HepG2 (cell line): ENCODE data around the gene CSMD2. TPM values are rescaled to one million over a fixed set of nuclear protein-coding genes. Genes with fewer than 3 reads are reported as not detected.
A peak's percentile ranks its signal among the peaks of the same experiment; 100 is the strongest.

Experiments used
- ATAC-seq: fragments of 200-7000 bp; cut with Tn5 transposase; 3 replicates; pipeline ENCODE4 v1.9.1; 2020; ENCODE audit warnings: mild to moderate bottlenecking, moderate library complexity
- BruUV-seq: library from RNA; stranded (reverse); fragments of 400-500 nt; replicated peaks from 2 replicates; lab custom pipeline; 2021; lab: Mats Ljungman, UMichigan
- CTCF ChIA-PET: fragments of 300-600 bp; formaldehyde crosslinking; extraction: SDS; loops from one replicate; lab custom pipeline; 2021; ENCODE audit warnings: low total read pairs, inconsistent platforms, low intra/inter-chr PET ratio; lab: Yijun Ruan, JAX
- POLR2A ChIA-PET: fragments of 350-600 bp; sonication (Branson Sonifier 250); formaldehyde crosslinking; loops from one replicate; lab custom pipeline; 2020; ENCODE audit warnings: antibody characterized with exemption, inconsistent platforms; lab: Yijun Ruan, JAX
- DNase-seq: peaks from one replicate; pipeline ENCODE4 v3.0.0-alpha.2; 2015; ENCODE audit warnings: low spot score
- FAIRE-seq: peaks from 3 replicates; lab custom pipeline; 2011; peaks lifted over from hg19 to GRCh38; lab: Jason Lieb, UNC
- H2AFZ ChIP-seq: one replicate; pipeline ENCODE4 v1.6.1; 2011; ENCODE audit warnings: low read length, inconsistent platforms
- H3K27ac ChIP-seq: fragments of 300-600 bp; 3 replicates; pipeline ENCODE4 v1.8.0; 2011; ENCODE audit warnings: mixed run types, mild to moderate bottlenecking, mixed read lengths, low read length, inconsistent platforms; ENCODE audit not compliant: insufficient read depth; ENCODE audit errors: extremely low read length
- H3K27me3 ChIP-seq, 2 experiments: fragments of 200-600 bp in 1 of 2; 2 replicates in 1 of 2; 3 replicates in 1 of 2; pipeline versions ENCODE4 v1.6.0 to v1.8.0; 2011; ENCODE audit warnings: low read length in 2 of 2, mild to moderate bottlenecking in 2 of 2, moderate library complexity in 2 of 2, inconsistent platforms in 1 of 2; ENCODE audit not compliant: insufficient read depth in 2 of 2, control insufficient read depth in 1 of 2
- H3K36me3 ChIP-seq, 2 experiments: fragments of 200-600 bp in 1 of 2; replicated peaks in 1 of 2; 2 replicates in 1 of 2; 3 replicates in 1 of 2; pipeline versions ENCODE4 v1.5.1 to v1.8.0; 2011; ENCODE audit warnings: low read length in 2 of 2, inconsistent platforms in 1 of 2; ENCODE audit not compliant: insufficient read depth in 2 of 2, control insufficient read depth in 1 of 2
- H3K4me1 ChIP-seq: 2 replicates; pipeline ENCODE4 v1.5.1; 2012; ENCODE audit warnings: low read length, inconsistent platforms; ENCODE audit not compliant: insufficient read depth
- H3K4me2 ChIP-seq: 2 replicates; pipeline ENCODE4 v1.6.0; 2011; ENCODE audit warnings: low read depth, low read length, inconsistent platforms
- H3K4me3 ChIP-seq, 3 experiments: fragments of 200-600 bp in 1 of 3; sonication (generic), shearing (Covaris generic) in 1 of 3; replicated peaks in 1 of 3; 2 replicates each; pipeline ENCODE4 v1.5.1; 2011 to 2016; ENCODE audit warnings: low read length in 3 of 3, inconsistent platforms in 2 of 3, low read depth in 2 of 3, mild to moderate bottlenecking in 2 of 3, control low read depth in 1 of 3, mixed read lengths in 1 of 3; ENCODE audit not compliant: insufficient read depth in 1 of 3
- H3K79me2 ChIP-seq: one replicate; pipeline ENCODE4 v1.6.1; 2011; ENCODE audit warnings: low read length, inconsistent platforms; ENCODE audit not compliant: insufficient read depth
- H3K9ac ChIP-seq: 2 replicates; pipeline ENCODE4 v1.6.0; 2011; ENCODE audit warnings: mild to moderate bottlenecking, low read depth, low read length, inconsistent platforms; ENCODE audit not compliant: insufficient read depth
- H3K9me3 ChIP-seq: 2 replicates; pipeline ENCODE4 v1.5.1; 2012; ENCODE audit warnings: mild to moderate bottlenecking, low read length
- H4K20me1 ChIP-seq: 2 replicates; pipeline ENCODE4 v1.6.0; 2011; ENCODE audit warnings: inconsistent platforms, mild to moderate bottlenecking, low read length, moderate library complexity; ENCODE audit not compliant: insufficient read depth
- DR1 ChIP-seq: sonication (generic); formaldehyde crosslinking; IDR thresholded peaks from 2 replicates; pipeline ENCODE4 v1.8.0; 2021; ENCODE audit warnings: mild to moderate bottlenecking, missing genetic modification reagents, inconsistent platforms
- KLF11 ChIP-seq: IDR thresholded peaks from 2 replicates; pipeline ENCODE4 v1.6.1; 2016; ENCODE audit warnings: missing compliant biosample characterization
- LCORL ChIP-seq, 2 experiments: fragments of 450-650 bp in 1 of 2; sonication (generic) in 1 of 2; formaldehyde crosslinking in 1 of 2; IDR thresholded peaks; 2 replicates each; pipeline versions ENCODE4 v1.5.0 to v1.6.1; 2017 to 2020; ENCODE audit warnings: antibody characterized with exemption in 1 of 2, missing genetic modification reagents in 1 of 2
- MTF1 ChIP-seq: sonication (generic); formaldehyde crosslinking; IDR thresholded peaks from 2 replicates; pipeline ENCODE4 v1.5.0; 2020; ENCODE audit warnings: missing genetic modification reagents
- NFE2 ChIP-seq: sonication (generic); formaldehyde crosslinking; IDR thresholded peaks from 2 replicates; pipeline ENCODE4 v1.4.0; 2020; ENCODE audit warnings: missing genetic modification reagents
- NFRKB ChIP-seq: fragments of 450-650 bp; IDR thresholded peaks from 2 replicates; pipeline ENCODE4 v1.6.1; 2017
- NR2F1 ChIP-seq, 2 experiments: fragments of 450-650 bp in 1 of 2; formaldehyde crosslinking in 1 of 2; IDR thresholded peaks; 2 replicates each; pipeline versions ENCODE4 v1.5.0 to v1.6.1; 2016 to 2020; ENCODE audit warnings: mild to moderate bottlenecking in 1 of 2, missing compliant biosample characterization in 1 of 2, missing genetic modification reagents in 1 of 2, moderate library complexity in 1 of 2
- RXRB ChIP-seq: IDR thresholded peaks from 2 replicates; pipeline ENCODE4 v1.6.1; 2016; ENCODE audit warnings: borderline replicate concordance, missing genetic modification reagents, missing compliant biosample characterization
- SALL1 ChIP-seq: sonication (generic); formaldehyde crosslinking; IDR thresholded peaks from 2 replicates; pipeline ENCODE4 v1.8.0; 2022; ENCODE audit warnings: mild to moderate bottlenecking, missing genetic modification reagents
- TCF12 ChIP-seq, 2 experiments: fragments of 450-650 bp in 1 of 2; sonication (generic) in 1 of 2; formaldehyde crosslinking in 1 of 2; IDR thresholded peaks; 2 replicates each; pipeline versions ENCODE4 v1.6.1 to v1.8.0; 2017 to 2022; ENCODE audit warnings: antibody characterized with exemption in 1 of 2, mild to moderate bottlenecking in 1 of 2, missing genetic modification reagents in 1 of 2, moderate library complexity in 1 of 2
- THYN1 ChIP-seq: sonication (generic); formaldehyde crosslinking; IDR thresholded peaks from 2 replicates; pipeline ENCODE4 v1.8.1; 2023; ENCODE audit warnings: low read depth, mild to moderate bottlenecking, moderate library complexity, missing genetic modification reagents, borderline replicate concordance
- ZBTB20 ChIP-seq: sonication (generic); formaldehyde crosslinking; IDR thresholded peaks from 2 replicates; pipeline ENCODE4 v1.8.1; 2023; ENCODE audit warnings: missing genetic modification reagents, low read depth, mild to moderate bottlenecking, borderline replicate concordance
- ZMYM3 ChIP-seq: sonication (generic); formaldehyde crosslinking; IDR thresholded peaks from 2 replicates; pipeline ENCODE4 v1.5.1; 2020; ENCODE audit warnings: mild to moderate bottlenecking, missing genetic modification reagents
- ZNF292 ChIP-seq: sonication (generic); formaldehyde crosslinking; IDR thresholded peaks from 2 replicates; pipeline ENCODE4 v1.8.1; 2022; ENCODE audit warnings: mild to moderate bottlenecking, low read depth, missing genetic modification reagents, borderline replicate concordance
- ZNF598 ChIP-seq: sonication (generic); formaldehyde crosslinking; IDR thresholded peaks from 2 replicates; pipeline ENCODE4 v1.5.1; 2020; ENCODE audit warnings: mild to moderate bottlenecking, missing genetic modification reagents, borderline replicate concordance
- ZNF747 ChIP-seq: sonication (generic); formaldehyde crosslinking; IDR thresholded peaks from 2 replicates; pipeline ENCODE4 v1.8.1; 2023; ENCODE audit warnings: missing genetic modification reagents, mild to moderate bottlenecking, borderline replicate concordance
- ZNF761 ChIP-seq: sonication (generic); formaldehyde crosslinking; conservative IDR thresholded peaks from 2 replicates; pipeline ENCODE4 v1.4.0; 2020; ENCODE audit warnings: mild to moderate bottlenecking, missing genetic modification reagents
- WGBS: methylation state at CpG from one replicate; pipeline ENCODE4 v1.1.6; 2017; ENCODE audit warnings: low lambda C conversion rate; 5-methylcytosine and 5-hydroxymethylcytosine counted together
- in situ Hi-C: cut with HindIII; loops from 2 replicates; pipeline ENCODE4 v1.10.0; 2017; ENCODE audit warnings: low pct_unique_long_range_greater_than_20kb; ENCODE audit not compliant: extremely low pct_ligation_motif_present
- intact Hi-C: fragments of 100-400 bp; cut with micrococcal nuclease; formaldehyde crosslinking; loops from one replicate; pipeline ENCODE4 v1.10.0; 2022; ENCODE audit not compliant: unreplicated experiment
- polyA plus RNA-seq, 8 experiments: library from polyadenylated mRNA; depleted of rRNA in 3 of 8; stranded (reverse) in 7 of 8; unstranded in 1 of 8; fragments of >200 nt; fragmentation: Illumina TruSeq in 4 of 8; extraction: Trizol in 4 of 8; gene quantifications; 2 replicates each; pipeline versions ENCODE4 v1.2.1 to v1.2.3, GENCODE V29; 2011 to 2016; ENCODE audit warnings: low read depth in 4 of 8, missing spikeins in 1 of 8, mixed read lengths in 1 of 8; ENCODE audit not compliant: insufficient read depth in 1 of 8
- total RNA-seq, 5 experiments: library from RNA; depleted of rRNA; stranded (reverse); fragments of >200 nt; fragmentation: Illumina TruSeq; extraction: Trizol; gene quantifications; 2 replicates each; pipeline ENCODE4 v1.2.3, GENCODE V29; 2016; ENCODE audit warnings: low read depth in 1 of 5
- TF ChIP-seq, protein P1 (sequence below): sonication (generic); IDR thresholded peaks from 2 replicates; pipeline ENCODE4 v1.6.1; 2016; ENCODE audit warnings: low read depth, borderline replicate concordance
- TF ChIP-seq, protein P2 (sequence below): sonication (generic); formaldehyde crosslinking; IDR thresholded peaks from 2 replicates; pipeline ENCODE4 v1.5.0; 2020; ENCODE audit warnings: missing genetic modification reagents
- TF ChIP-seq, protein P3 (sequence below): sonication (generic); formaldehyde crosslinking; IDR thresholded peaks from 2 replicates; pipeline ENCODE4 v1.4.0; 2020; ENCODE audit warnings: missing genetic modification reagents

Gene CSMD2
- total and polyA plus RNA-seq, 2 of the 13 experiments (the other 11 are each of a cell fraction or from before 2014, with no cell fraction given) = not detected

DNA sequence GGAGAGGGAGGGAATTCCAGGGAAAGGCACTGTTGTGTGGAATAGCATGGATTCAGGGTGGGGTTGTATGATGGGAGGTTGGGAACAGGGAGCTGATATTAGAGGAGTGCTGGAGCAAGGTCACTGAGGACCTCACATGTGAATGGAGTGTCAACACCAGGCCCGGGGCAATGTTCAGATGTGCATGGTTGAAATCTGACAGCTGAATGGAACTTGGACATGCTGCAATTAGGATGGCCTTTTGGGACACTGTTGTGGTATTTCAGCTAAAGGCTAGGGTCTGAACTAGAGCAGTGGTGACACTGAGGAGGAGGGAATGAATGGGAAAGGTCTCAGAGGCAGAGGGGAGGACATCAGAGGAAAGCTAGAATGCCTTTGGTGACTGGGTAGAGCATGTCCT, 667.6 kb downstream of the CSMD2 start (continued):
- TF ChIP-seq ZMYM3 (CRISPR knock-in tag) (peak; percentile 18; the same call in 1 of the 2 replicates), RXRB (CRISPR knock-in tag) (0 out of 2 replicates have a peak, but pooled peaks have one; percentile 8), SALL1 (CRISPR knock-in tag) (peak; percentile 32; the same call in 1 of the 2 replicates), ZNF747 (CRISPR knock-in tag) (no peak), TCF12 (IDR thresholded peaks at IDR 0.05) (no peak), TCF12 (CRISPR knock-in tag; IDR thresholded peaks at IDR 0.05) (no peak)
- TF ChIP-seq, protein P1, sequence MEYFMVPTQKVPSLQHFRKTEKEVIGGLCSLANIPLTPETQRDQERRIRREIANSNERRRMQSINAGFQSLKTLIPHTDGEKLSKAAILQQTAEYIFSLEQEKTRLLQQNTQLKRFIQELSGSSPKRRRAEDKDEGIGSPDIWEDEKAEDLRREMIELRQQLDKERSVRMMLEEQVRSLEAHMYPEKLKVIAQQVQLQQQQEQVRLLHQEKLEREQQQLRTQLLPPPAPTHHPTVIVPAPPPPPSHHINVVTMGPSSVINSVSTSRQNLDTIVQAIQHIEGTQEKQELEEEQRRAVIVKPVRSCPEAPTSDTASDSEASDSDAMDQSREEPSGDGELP = peak; percentile 36; the same call in 1 of the 2 replicates

DNA sequence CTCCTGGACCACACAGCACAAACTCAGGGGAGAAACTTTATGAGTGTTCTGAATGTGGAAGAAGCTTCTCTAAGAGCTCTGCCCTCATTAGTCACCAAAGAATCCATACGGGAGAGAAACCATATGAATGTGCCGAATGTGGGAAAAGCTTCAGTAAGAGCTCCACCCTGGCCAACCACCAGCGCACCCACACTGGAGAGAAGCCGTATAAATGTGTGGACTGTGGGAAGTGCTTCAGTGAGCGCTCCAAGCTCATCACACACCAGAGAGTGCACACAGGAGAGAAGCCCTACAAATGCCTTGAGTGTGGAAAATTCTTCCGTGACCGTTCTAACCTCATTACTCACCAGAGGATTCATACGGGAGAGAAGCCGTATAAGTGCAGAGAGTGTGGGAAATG, 670.1 kb downstream of the CSMD2 start:
- H4K20me1 ChIP-seq = no peaks in the 10 kb centered on the region; the same call in 1 of the 2 replicates
- peaks cover 20% of the 10 kb centered on the region for H3K4me1 ChIP-seq
- POLR2A ChIA-PET = no interaction called here
- no peaks in the 10 kb centered on the region for H3K79me2 ChIP-seq
- in situ Hi-C loops (no loop called here), intact Hi-C loops (no loop called here)
- BruUV-seq = no TSS peak
- H3K9ac ChIP-seq = no peak overlapping the region
- CTCF ChIA-PET = no interaction called here
- no peak overlapping the region for H2AFZ ChIP-seq
- ATAC-seq (no peak), FAIRE-seq (no peak), DNase-seq (no peak)
- H3K4me3 ChIP-seq = no peak overlapping the region
- no peaks in the 10 kb centered on the region for H3K27me3 ChIP-seq
- no peaks in the 10 kb centered on the region for H3K9me3 ChIP-seq
- H3K36me3 ChIP-seq = peaks cover 0 to 20% of the 10 kb centered on the region in 2 experiments; a peak in 2 of 5 replicates
- H3K27ac ChIP-seq = no peak overlapping the region
- WGBS = 95% methylated on average over 9 of the region's 9 CpGs
- H3K4me2 ChIP-seq = no peak overlapping the region
- TF ChIP-seq NFRKB (no peak), DR1 (no peak), NR2F1 (CRISPR knock-in tag; IDR thresholded peaks at IDR 0.05) (no peak), ZBTB20 (CRISPR knock-in tag) (no peak), ZNF761 (CRISPR knock-in tag) (no peak), THYN1 (CRISPR knock-in tag) (no peak), ZNF292 (no peak), LCORL (IDR thresholded peaks at IDR 0.05) (no peak), LCORL (CRISPR knock-in tag; IDR thresholded peaks at IDR 0.05) (no peak), KLF11 (CRISPR knock-in tag) (no peak), NFE2 (CRISPR knock-in tag) (no peak), ZNF598 (CRISPR knock-in tag) (no peak), MTF1 (CRISPR knock-in tag) (no peak)
- TF ChIP-seq, protein P2, sequence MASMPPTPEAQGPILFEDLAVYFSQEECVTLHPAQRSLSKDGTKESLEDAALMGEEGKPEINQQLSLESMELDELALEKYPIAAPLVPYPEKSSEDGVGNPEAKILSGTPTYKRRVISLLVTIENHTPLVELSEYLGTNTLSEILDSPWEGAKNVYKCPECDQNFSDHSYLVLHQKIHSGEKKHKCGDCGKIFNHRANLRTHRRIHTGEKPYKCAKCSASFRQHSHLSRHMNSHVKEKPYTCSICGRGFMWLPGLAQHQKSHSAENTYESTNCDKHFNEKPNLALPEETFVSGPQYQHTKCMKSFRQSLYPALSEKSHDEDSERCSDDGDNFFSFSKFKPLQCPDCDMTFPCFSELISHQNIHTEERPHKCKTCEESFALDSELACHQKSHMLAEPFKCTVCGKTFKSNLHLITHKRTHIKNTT (CRISPR knock-in tag) = no peak
- TF ChIP-seq, protein P3, sequence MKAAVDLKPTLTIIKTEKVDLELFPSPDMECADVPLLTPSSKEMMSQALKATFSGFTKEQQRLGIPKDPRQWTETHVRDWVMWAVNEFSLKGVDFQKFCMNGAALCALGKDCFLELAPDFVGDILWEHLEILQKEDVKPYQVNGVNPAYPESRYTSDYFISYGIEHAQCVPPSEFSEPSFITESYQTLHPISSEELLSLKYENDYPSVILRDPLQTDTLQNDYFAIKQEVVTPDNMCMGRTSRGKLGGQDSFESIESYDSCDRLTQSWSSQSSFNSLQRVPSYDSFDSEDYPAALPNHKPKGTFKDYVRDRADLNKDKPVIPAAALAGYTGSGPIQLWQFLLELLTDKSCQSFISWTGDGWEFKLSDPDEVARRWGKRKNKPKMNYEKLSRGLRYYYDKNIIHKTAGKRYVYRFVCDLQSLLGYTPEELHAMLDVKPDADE (CRISPR knock-in tag) = no peak
